Esophagus muscularis mucosa (tissue), 3 donors: ENCODE measurements around the gene BTG1.

Experiments
- POLR2A ChIP-seq: fragments of 450-650 bp; IDR thresholded peaks from one replicate; pipeline ENCODE4 v1.6.1; 2017; ENCODE audit warnings: antibody characterized with exemption, moderate library complexity, mild to moderate bottlenecking, low read depth
- POLR2AphosphoS5 ChIP-seq, 2 donors: sonication (generic); formaldehyde crosslinking; IDR thresholded peaks; one replicate each; pipeline ENCODE4 v1.6.1; 2017; ENCODE audit warnings: antibody characterized with exemption in 2 of 2
- TF ChIP-seq, protein P1 (sequence below), 3 experiments: fragments of 200-600 bp in 2 of 3; fragments of 450-650 bp in 1 of 3; sonication (generic) in 2 of 3; IDR thresholded peaks; one replicate each; pipeline ENCODE4 v1.5.1; 2017 to 2019; ENCODE audit warnings: antibody characterized with exemption in 3 of 3, mild to moderate bottlenecking in 2 of 3, moderate library complexity in 1 of 3

DNA sequence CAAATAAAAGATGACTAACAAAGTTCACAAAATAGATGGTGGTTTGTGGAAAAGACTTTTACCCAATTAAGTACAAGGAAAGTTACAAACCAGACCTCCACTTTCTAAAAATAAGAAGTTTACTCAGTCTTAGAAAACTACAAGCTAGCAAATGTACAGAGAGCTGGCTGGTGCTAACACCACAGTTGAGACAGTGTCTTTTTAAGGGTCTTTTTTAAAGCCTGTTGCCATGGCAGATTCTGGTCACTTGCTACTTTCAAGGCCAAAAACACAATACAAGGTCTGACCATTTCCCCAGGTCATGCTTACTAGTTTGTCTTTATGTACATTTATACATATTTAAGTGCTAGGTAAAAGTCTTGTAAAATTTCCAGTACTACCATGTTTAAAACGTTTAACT is 2.4 kb downstream of the BTG1 start:
- TF ChIP-seq, protein P1, sequence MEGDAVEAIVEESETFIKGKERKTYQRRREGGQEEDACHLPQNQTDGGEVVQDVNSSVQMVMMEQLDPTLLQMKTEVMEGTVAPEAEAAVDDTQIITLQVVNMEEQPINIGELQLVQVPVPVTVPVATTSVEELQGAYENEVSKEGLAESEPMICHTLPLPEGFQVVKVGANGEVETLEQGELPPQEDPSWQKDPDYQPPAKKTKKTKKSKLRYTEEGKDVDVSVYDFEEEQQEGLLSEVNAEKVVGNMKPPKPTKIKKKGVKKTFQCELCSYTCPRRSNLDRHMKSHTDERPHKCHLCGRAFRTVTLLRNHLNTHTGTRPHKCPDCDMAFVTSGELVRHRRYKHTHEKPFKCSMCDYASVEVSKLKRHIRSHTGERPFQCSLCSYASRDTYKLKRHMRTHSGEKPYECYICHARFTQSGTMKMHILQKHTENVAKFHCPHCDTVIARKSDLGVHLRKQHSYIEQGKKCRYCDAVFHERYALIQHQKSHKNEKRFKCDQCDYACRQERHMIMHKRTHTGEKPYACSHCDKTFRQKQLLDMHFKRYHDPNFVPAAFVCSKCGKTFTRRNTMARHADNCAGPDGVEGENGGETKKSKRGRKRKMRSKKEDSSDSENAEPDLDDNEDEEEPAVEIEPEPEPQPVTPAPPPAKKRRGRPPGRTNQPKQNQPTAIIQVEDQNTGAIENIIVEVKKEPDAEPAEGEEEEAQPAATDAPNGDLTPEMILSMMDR (IDR thresholded peaks at IDR 0.05) = no peak
- TF ChIP-seq POLR2A (no peak), POLR2AphosphoS5 (IDR thresholded peaks at IDR 0.05) (no peak)
